SJSA1 (cell line): ENCODE results near the gene INHBB. TPM values are rescaled to one million over a fixed set of nuclear protein-coding genes. Genes with fewer than 3 reads are reported as not detected.
A peak's percentile ranks its signal among the peaks of the same experiment; 100 is the strongest.

ENCODE experiments used
- DNase-seq, 2 experiments: peaks; one replicate each; pipeline ENCODE4 v3.0.0-alpha.2; 2015 to 2020; ENCODE audit warnings: low spot score in 2 of 2, low read depth in 1 of 2
- H3K27ac ChIP-seq: fragments of 250-450 bp; sonication (Bioruptor Pico); 2 replicates; pipeline ENCODE4 v1.5.1; 2020; ENCODE audit warnings: mild to moderate bottlenecking, moderate library complexity
- H3K27me3 ChIP-seq: fragments of 250-450 bp; sonication (Bioruptor Pico); replicated peaks from 2 replicates; pipeline ENCODE4 v1.5.1; 2020; ENCODE audit warnings: mild to moderate bottlenecking, moderate library complexity
- H3K36me3 ChIP-seq: fragments of 250-450 bp; sonication (Bioruptor Pico); 2 replicates; pipeline ENCODE4 v1.5.1; 2020; ENCODE audit warnings: mild to moderate bottlenecking
- H3K4me1 ChIP-seq: fragments of 250-450 bp; sonication (Bioruptor Pico); replicated peaks from 2 replicates; pipeline ENCODE4 v1.6.1; 2021; ENCODE audit warnings: mild to moderate bottlenecking
- H3K4me3 ChIP-seq: fragments of 250-450 bp; sonication (Bioruptor Pico); 2 replicates; pipeline ENCODE4 v1.5.1; 2020; ENCODE audit warnings: mild to moderate bottlenecking
- H3K9me3 ChIP-seq: fragments of 250-450 bp; sonication (Bioruptor Pico); replicated peaks from 2 replicates; pipeline ENCODE4 v1.5.1; 2020; ENCODE audit warnings: mild to moderate bottlenecking
- total RNA-seq: library from RNA; depleted of rRNA; stranded (reverse); fragments of >200 nt; shearing (Covaris generic); gene quantifications from 2 replicates; pipeline ENCODE4 v1.2.3, GENCODE V29; 2014; rRNA removed

INHBB gene
- total RNA-seq: 0.09 and 0.16 TPM in 2 replicates

DNA sequence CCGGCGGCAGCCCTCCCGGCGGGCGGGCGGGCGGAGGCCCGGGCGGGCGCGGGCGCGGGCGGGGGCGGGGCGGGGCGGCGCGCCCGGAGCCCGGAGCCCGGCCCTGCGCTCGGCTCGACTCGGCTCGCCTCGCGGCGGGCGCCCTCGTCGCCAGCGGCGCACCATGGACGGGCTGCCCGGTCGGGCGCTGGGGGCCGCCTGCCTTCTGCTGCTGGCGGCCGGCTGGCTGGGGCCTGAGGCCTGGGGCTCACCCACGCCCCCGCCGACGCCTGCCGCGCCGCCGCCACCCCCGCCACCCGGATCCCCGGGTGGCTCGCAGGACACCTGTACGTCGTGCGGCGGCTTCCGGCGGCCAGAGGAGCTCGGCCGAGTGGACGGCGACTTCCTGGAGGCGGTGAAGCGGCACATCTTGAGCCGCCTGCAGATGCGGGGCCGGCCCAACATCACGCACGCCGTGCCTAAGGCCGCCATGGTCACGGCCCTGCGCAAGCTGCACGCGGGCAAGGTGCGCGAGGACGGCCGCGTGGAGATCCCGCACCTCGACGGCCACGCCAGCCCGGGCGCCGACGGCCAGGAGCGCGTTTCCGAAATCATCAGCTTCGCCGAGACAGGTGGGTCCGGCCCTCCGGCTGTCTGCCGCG, at the start of gene INHBB:
INHBB (plus strand) TSS at position 111 of the 641 bp plus-strand sequence; CDS start at position 164, 53 bp downstream.
- peaks cover 41% of the 10 kb centered on the region for H3K27me3 ChIP-seq
- no peak for DNase-seq

GRCh38 chr2:120298173-120298835, 47.6 kb upstream of the INHBB start:
- Histone ChIP-seq H3K4me1 (peaks cover 73% of the 10 kb centered on the region), H3K27ac (peak overlapping the region; percentile 93), H3K4me3 (no peak overlapping the region), H3K36me3 (peaks cover 51% of the 10 kb centered on the region), H3K27me3 (no peaks in the 10 kb centered on the region), H3K9me3 (no peaks in the 10 kb centered on the region)
- peak in 1 of 2 experiments; percentile 67 for DNase-seq

More for the DNA sequence above, at the start of gene INHBB:
- H3K36me3 ChIP-seq: no peaks in the 10 kb centered on the region
- no peak within 1 kb of the TSS for H3K27ac ChIP-seq
- peaks cover 6% of the 10 kb centered on the region; the same call in 1 of the 2 replicates for H3K9me3 ChIP-seq
- peak within 1 kb of the TSS; percentile 34 for H3K4me3 ChIP-seq
- H3K4me1 ChIP-seq: peaks cover 41% of the 10 kb centered on the region

GRCh38 chr2:120299004-120299403, 46.9 kb upstream of the INHBB start:
- H3K9me3 ChIP-seq: no peaks in the 10 kb centered on the region
- DNase-seq: no peak
- peaks cover 73% of the 10 kb centered on the region for H3K4me1 ChIP-seq
- no peak overlapping the region for H3K4me3 ChIP-seq
- H3K27ac ChIP-seq: peak overlapping the region; percentile 93
- H3K36me3 ChIP-seq: peaks cover 51% of the 10 kb centered on the region
- no peaks in the 10 kb centered on the region for H3K27me3 ChIP-seq

DNA sequence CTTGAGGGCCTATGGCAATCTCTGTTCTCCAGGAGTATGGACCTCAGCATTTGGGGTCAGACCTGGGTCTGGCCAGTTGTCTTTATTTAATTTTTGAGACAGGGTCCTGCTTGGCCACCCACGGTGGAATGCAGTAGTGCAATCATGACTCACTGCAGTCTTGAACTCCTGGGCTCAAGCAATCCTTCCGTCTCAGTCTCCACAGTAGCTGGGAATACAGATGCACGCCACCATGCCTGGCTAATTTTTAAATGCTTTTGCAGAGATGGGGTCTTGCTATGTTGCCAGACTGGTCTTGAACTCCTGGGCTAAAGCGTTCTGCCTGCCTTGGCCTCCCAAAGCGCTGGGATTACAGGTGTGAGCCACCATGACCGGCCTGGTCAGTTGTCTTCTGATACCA, 46.4 kb upstream of the INHBB start:
- DNase-seq: peak; percentile 82 to 90
- H3K4me1 ChIP-seq: peaks cover 71% of the 10 kb centered on the region

DNA sequence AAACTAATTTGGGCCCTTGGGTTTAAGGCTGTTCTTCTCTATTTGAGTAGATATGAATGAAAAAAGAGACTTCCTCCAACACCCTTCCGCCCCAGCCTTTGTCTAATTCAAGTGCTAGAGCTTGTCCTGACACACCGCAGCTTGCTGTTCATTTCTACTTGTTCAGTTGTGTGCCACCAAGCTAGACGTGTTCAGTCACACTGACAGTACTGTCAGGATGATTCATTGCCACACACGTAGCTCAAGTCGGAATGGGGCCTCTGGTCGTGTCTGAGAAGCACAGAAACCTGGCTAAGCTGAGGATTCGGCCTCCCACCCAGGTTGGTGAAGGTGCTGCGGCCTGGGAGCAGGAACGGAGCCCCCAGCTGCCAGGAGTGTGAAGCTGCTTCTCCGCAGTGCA, 45.6 kb upstream of the INHBB start:
- Histone ChIP-seq H3K27me3 (no peaks in the 10 kb centered on the region), H3K36me3 (peaks cover 54% of the 10 kb centered on the region), H3K27ac (peak overlapping the region; percentile 93), H3K4me3 (peak overlapping the region; percentile 41), H3K4me1 (peaks cover 72% of the 10 kb centered on the region), H3K9me3 (no peaks in the 10 kb centered on the region)
- DNase-seq: peak; percentile 86 to 93

More for the DNA sequence above, 46.4 kb upstream of the INHBB start:
- Histone ChIP-seq H3K4me3 (peak overlapping the region; percentile 41), H3K9me3 (no peaks in the 10 kb centered on the region), H3K27me3 (no peaks in the 10 kb centered on the region), H3K36me3 (peaks cover 52% of the 10 kb centered on the region), H3K27ac (peak overlapping the region; percentile 93)

DNA sequence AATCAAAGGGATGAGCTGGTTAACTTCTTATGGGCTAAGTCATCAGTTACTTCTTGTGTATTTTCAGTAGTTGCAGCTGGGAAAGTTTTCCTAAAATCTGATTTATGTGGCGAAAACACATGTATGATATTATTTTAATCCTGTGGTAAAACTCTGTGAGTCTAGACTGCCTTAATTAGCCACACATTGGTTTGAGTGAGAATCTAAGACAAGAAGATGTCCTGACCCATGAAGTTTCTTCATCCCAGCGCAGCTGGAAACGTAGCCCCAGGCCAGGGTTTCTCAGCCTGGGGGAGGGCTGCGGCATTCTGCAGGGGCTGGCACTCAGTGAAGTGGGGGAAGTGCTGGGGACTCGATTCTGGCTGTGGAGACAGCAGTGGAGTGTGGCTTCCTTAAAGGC, 44.7 kb upstream of the INHBB start:
- peaks cover 55% of the 10 kb centered on the region for H3K36me3 ChIP-seq

GRCh38 chr2:120302301-120302700, 43.6 kb upstream of the INHBB start:
- no peaks in the 10 kb centered on the region for H3K9me3 ChIP-seq
- H3K27me3 ChIP-seq: no peaks in the 10 kb centered on the region
- H3K4me1 ChIP-seq: peaks cover 72% of the 10 kb centered on the region
- H3K36me3 ChIP-seq: peaks cover 53% of the 10 kb centered on the region
- H3K27ac ChIP-seq: peak overlapping the region; percentile 93
- H3K4me3 ChIP-seq: peak overlapping the region; percentile 41
- peak; percentile 89 to 91 for DNase-seq

More for the DNA sequence above, 44.7 kb upstream of the INHBB start:
- Histone ChIP-seq H3K27me3 (no peaks in the 10 kb centered on the region), H3K4me3 (peak overlapping the region; percentile 41), H3K27ac (peak overlapping the region; percentile 93), H3K9me3 (no peaks in the 10 kb centered on the region), H3K4me1 (peaks cover 77% of the 10 kb centered on the region)
- DNase-seq: peak; percentile 51 to 58

- Histone ChIP-seq H3K27me3 (no peaks in the 10 kb centered on the region), H3K36me3 (peaks cover 62% of the 10 kb centered on the region), H3K4me3 (peak overlapping the region; percentile 41), H3K9me3 (no peaks in the 10 kb centered on the region), H3K4me1 (peaks cover 63% of the 10 kb centered on the region), H3K27ac (peak overlapping the region; percentile 93)
- DNase-seq: no peak
Observed at GRCh38 chr2:120303177-120303576, 42.8 kb upstream of the INHBB start.

GRCh38 chr2:120305296-120305695, 40.6 kb upstream of the INHBB start:
- Histone ChIP-seq H3K9me3 (no peaks in the 10 kb centered on the region), H3K36me3 (peaks cover 73% of the 10 kb centered on the region), H3K4me3 (no peak overlapping the region), H3K27me3 (no peaks in the 10 kb centered on the region), H3K4me1 (peaks cover 43% of the 10 kb centered on the region), H3K27ac (no peak overlapping the region)
- DNase-seq: no peak

DNA sequence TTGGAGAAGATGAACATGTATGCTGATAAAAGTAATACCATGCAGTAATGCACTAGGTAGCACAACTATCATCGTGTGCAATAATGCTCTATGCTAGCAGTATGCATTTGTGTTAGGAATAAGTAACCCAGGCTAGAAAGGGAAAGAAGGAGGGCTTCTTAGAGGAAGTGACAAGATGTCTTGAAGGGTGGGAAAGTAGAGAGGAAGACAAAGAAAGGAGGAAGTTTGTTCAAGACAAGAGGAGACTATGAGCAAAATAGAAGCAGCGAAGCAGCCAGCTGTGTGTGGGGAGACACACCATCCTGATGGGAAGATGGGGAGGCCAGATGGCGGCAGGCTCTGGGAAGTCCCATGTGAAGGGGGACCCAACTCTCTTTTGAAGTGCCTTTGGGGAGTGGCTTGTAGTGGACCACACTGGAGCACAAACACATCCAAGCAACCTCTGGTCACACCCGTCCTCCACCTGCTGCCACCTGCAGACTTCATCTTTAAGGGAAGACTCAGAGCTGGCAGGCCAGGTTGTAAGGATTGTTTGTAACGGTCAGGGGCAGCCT, 39.9 kb upstream of the INHBB start:
- DNase-seq: no peak
- Histone ChIP-seq H3K27me3 (no peaks in the 10 kb centered on the region), H3K4me1 (peaks cover 41% of the 10 kb centered on the region), H3K9me3 (no peaks in the 10 kb centered on the region), H3K4me3 (no peak overlapping the region), H3K27ac (no peak overlapping the region), H3K36me3 (peaks cover 76% of the 10 kb centered on the region)

GRCh38 chr2:120307482-120307881, 38.5 kb upstream of the INHBB start:
- Histone ChIP-seq H3K27me3 (no peaks in the 10 kb centered on the region), H3K4me3 (no peak overlapping the region), H3K36me3 (peaks cover 71% of the 10 kb centered on the region), H3K27ac (no peak overlapping the region), H3K4me1 (peaks cover 26% of the 10 kb centered on the region), H3K9me3 (no peaks in the 10 kb centered on the region)
- DNase-seq: no peak

DNA sequence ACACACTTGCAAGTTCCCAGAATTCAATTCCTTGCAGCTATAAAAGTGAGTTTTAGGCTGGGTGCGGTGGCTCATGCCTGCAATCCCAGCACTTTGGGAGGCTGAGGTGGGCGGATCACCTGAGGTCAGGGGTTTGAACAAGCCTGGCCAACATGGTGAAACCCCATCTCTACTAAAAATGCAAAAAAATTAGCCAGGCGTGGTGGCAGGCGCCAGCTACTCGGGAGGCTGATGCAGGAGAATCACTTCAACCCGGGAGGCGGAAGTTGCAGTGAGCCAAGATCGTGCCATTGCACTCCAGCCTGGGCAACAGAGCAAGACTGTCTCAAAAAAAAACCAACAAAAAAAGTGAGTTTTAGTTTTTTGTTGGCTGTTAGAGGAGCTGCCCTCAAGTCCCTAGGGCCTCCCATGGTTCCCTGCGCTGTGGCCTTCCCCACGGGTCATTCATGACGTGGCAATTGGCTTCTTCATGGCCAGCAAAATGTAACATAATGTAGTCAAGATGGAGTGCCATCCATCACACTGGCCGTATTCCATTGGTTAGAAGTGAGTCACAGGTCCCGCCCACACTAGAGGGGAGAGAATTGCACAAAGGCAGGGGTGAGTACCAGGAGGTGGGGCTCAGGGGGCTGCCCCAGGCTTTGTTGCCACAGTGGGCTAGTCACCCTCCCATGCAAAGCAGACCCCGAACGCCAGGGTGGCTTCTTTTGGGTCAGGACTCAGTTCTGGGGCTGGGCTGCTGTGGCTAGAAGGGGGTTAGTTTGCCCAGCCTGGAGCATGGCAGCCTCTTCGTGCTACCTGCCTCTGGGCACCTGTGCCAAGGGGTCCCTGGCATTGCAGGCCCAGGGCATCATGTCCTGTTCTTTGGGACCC, 37.7 kb upstream of the INHBB start:
- Histone ChIP-seq H3K27me3 (no peaks in the 10 kb centered on the region), H3K36me3 (peaks cover 71% of the 10 kb centered on the region), H3K4me1 (peaks cover 26% of the 10 kb centered on the region), H3K9me3 (no peaks in the 10 kb centered on the region), H3K4me3 (no peak overlapping the region), H3K27ac (no peak overlapping the region)
- no peak for DNase-seq

DNA sequence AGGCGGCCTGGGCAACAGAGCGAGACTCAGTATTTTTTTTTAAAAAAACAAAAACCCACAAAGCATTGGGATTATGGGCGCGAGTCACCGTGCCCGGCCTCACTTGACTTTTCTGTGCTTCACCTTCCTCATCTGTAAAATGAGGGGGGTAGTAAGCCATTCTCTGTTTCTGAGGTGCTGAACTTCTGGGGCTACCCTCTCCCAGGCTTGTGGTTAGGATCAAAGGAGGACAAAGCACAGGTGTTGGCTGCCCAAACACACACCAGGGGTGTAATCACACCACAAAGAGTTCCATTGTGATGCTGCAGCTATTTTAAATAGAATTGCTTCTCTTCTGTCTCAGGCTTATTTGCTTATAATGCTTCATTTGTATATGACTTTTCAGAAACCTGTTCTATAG, 35.8 kb upstream of the INHBB start:
- no peak overlapping the region for H3K4me3 ChIP-seq
- H3K9me3 ChIP-seq: no peaks in the 10 kb centered on the region
- no peak overlapping the region for H3K27ac ChIP-seq
- peaks cover 21% of the 10 kb centered on the region for H3K4me1 ChIP-seq
- H3K36me3 ChIP-seq: peaks cover 74% of the 10 kb centered on the region
- no peaks in the 10 kb centered on the region for H3K27me3 ChIP-seq
- no peak for DNase-seq
